Fibroblast of villous mesenchyme (primary cell): Measurements from ENCODE around the gene F12. TPM values are rescaled to one million over a fixed set of nuclear protein-coding genes. Genes with fewer than 3 reads are reported as not detected.
A peak's percentile ranks its signal among the peaks of the same experiment; 100 is the strongest.

Experiments used
- DNase-seq: peaks from one replicate; pipeline ENCODE4 v3.0.0-alpha.2; 2010; ENCODE audit warnings: low read depth
- H3K4me3 ChIP-seq: 2 replicates; pipeline ENCODE4 v1.5.1; 2011; ENCODE audit warnings: low read depth, mild to moderate bottlenecking, low read length
- total RNA-seq: library from RNA; depleted of rRNA; stranded (reverse); fragments of >200 nt; gene quantifications from 2 replicates; pipeline ENCODE4 v1.2.3, GENCODE V29; 2012
- TF ChIP-seq, protein P1 (sequence below): IDR thresholded peaks from 2 replicates; pipeline ENCODE4 v1.5.1; 2012; ENCODE audit warnings: low read depth, mild to moderate bottlenecking, low read length; ENCODE audit not compliant: insufficient read depth

F12 gene
- total RNA-seq, 1 donor: 0.43 TPM

- peak within 1 kb of the TSS; percentile 72 for H3K4me3 ChIP-seq
- peak; percentile 52 for DNase-seq
- TF ChIP-seq, protein P1, sequence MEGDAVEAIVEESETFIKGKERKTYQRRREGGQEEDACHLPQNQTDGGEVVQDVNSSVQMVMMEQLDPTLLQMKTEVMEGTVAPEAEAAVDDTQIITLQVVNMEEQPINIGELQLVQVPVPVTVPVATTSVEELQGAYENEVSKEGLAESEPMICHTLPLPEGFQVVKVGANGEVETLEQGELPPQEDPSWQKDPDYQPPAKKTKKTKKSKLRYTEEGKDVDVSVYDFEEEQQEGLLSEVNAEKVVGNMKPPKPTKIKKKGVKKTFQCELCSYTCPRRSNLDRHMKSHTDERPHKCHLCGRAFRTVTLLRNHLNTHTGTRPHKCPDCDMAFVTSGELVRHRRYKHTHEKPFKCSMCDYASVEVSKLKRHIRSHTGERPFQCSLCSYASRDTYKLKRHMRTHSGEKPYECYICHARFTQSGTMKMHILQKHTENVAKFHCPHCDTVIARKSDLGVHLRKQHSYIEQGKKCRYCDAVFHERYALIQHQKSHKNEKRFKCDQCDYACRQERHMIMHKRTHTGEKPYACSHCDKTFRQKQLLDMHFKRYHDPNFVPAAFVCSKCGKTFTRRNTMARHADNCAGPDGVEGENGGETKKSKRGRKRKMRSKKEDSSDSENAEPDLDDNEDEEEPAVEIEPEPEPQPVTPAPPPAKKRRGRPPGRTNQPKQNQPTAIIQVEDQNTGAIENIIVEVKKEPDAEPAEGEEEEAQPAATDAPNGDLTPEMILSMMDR: no peak
Observed at GRCh38 chr5:177446200-177447065, 37.1 kb upstream of the F12 start, which contains the start of gene PRR7. PRR7 (plus strand) TSS chr5:177446814; CDS start chr5:177455068, 8,254 bp downstream.

DNA sequence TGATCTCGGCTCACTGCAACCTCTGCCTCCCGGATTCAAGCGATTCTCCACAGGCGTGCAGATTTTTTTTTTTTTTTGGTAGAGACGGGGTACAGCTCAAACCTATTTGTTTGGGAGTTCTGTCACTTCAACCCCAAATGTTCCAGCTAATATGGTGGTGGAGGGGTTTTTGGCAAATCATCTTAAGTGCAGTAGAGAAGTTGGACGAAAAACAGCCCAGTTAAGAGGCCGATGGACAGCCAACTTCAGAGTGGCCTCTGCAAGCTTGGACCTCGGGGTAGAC is 36.5 kb upstream of the F12 start:
- DNase-seq: no peak
- H3K4me3 ChIP-seq: peak overlapping the region; percentile 72
- TF ChIP-seq, protein P1: no peak

- DNase-seq: no peak
- TF ChIP-seq, protein P1: no peak
- no peak overlapping the region for H3K4me3 ChIP-seq
Observed at GRCh38 chr5:177445052-177445916, 35.9 kb upstream of the F12 start.

DNA sequence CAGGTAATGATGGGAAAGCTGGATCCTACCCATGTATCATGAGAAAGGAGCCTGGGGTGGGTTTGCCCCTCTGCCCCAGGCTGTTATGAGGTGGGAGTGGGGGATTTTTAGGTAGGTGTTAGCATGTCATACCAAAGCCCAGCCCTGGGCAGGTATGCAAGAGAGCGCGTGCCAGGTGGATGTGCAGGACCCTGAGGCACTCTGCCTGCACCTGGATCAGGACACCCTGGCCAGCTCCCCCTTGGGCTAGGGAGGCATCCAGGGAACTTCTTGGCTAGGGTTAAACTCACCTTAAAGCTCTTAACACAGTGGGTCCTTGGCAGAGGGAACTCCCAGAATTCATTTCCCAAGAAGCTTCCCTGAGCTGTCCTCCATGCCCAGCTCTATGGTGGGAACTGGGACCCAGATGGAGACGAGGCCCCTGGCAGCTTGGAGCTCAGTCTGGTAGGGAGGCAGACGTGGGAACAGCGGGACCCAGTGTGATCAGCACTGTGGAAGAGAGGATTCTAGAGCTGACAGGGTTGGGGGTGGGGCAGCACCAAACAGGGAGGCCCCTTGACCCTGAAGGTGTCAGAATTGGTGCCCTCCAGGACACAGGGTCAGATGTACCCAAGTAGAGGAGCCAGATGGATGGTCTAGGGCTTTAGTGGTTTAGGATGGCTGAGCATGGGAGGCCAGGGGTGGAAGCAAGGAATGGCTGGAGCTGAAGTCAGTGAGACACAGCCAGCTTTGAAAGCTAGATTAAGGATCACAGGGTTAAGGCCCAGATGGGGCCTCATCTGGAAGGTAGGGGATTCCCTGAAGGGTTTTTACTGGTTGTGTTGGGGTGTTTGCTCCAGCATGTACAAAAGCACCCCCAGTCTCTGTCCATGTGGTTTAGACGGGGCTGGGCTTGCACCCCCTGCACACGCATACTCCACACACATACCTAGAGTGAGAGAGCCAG is 35.0 kb upstream of the F12 start:
- TF ChIP-seq, protein P1: no peak
- DNase-seq: no peak
- H3K4me3 ChIP-seq: no peak overlapping the region

GRCh38 chr5:177443144-177443983 is 34.0 kb upstream of the F12 start:
- no peak for DNase-seq
- TF ChIP-seq, protein P1: no peak
- no peak overlapping the region for H3K4me3 ChIP-seq
